GM20000 (cell line): ENCODE data around the gene WWC2.

Experiments
- DNase-seq: peaks from one replicate; pipeline ENCODE4 v3.0.0; 2012; ENCODE audit warnings: low spot score
- CTCF ChIP-seq: IDR thresholded peaks from 2 replicates; pipeline ENCODE4 v1.5.1; 2012; ENCODE audit warnings: mild to moderate bottlenecking, control low read depth; ENCODE audit errors: extremely low read depth, missing control alignments

WWC2 gene

GRCh38 chr4:183304067-183304466 lies 205.0 kb downstream of the WWC2 start:
- DNase-seq = no peak
- no peak for TF ChIP-seq CTCF

- no peak for TF ChIP-seq CTCF
- no peak for DNase-seq
Measured at GRCh38 chr4:183304538-183304937, 205.5 kb downstream of the WWC2 start.

DNA sequence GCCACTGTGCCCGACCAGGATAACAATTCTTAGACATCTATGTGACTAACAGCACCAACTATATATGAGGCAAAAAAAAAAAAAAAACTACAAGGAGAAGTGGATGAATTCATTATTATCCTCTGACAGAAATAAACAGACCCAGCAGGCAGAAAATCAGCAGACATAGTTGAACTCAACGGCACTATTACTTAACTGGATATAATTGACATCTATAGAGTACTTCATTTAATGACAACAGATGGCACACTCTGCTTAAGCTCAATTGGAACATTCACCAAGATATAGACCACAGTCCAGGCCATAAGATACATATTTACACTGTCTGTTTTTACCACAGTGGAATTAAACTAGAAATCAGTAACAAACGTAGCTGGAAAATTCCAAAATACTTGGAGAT lies 207.8 kb downstream of the WWC2 start:
- TF ChIP-seq CTCF = no peak
- no peak for DNase-seq

- no peak for TF ChIP-seq CTCF
- DNase-seq = no peak
Measured at GRCh38 chr4:183312841-183313240, 213.8 kb downstream of the WWC2 start.

- no peak for DNase-seq
- no peak for TF ChIP-seq CTCF
Measured at GRCh38 chr4:183314336-183314735, 215.3 kb downstream of the WWC2 start.

- TF ChIP-seq CTCF = no peak
- DNase-seq = no peak
Measured at GRCh38 chr4:183314806-183315205, 215.7 kb downstream of the WWC2 start.

GRCh38 chr4:183318656-183319055 lies 219.6 kb downstream of the WWC2 start:
- no peak for TF ChIP-seq CTCF
- DNase-seq = no peak
